Endothelial cell of umbilical vein (primary cell): ENCODE results near the gene CLDN15. TPM values are rescaled to one million over a fixed set of nuclear protein-coding genes. Genes with fewer than 3 reads are reported as not detected.

Experiments
- Bru-seq: library from RNA; stranded (reverse); fragments of 400-500 nt; gene quantifications from one replicate; lab custom pipeline; 2021; lab: Mats Ljungman, UMichigan
- BruChase-seq, 2 experiments: library from RNA; stranded (reverse); fragments of 400-500 nt; gene quantifications; one replicate each; lab custom pipeline; 2021; lab: Mats Ljungman, UMichigan
- BruUV-seq: library from RNA; stranded (reverse); fragments of 400-500 nt; replicated peaks from 2 replicates; lab custom pipeline; 2021; lab: Mats Ljungman, UMichigan
- CTCF ChIA-PET: fragments of 300-600, 350-600 bp; sonication (Branson Sonifier 250); formaldehyde crosslinking; loops from one replicate; lab custom pipeline; 2021; ENCODE audit warnings: antibody characterized with exemption, inconsistent platforms; lab: Charles Lee
- POLR2A ChIA-PET: fragments of 300-600, 350-600 bp; sonication (Branson Sonifier 250); formaldehyde crosslinking; loops from one replicate; lab custom pipeline; 2021; ENCODE audit warnings: antibody characterized with exemption, inconsistent platforms; lab: Charles Lee
- DNase-seq: peaks from one replicate; pipeline ENCODE4 v3.0.0-alpha.2; 2011; ENCODE audit warnings: low read depth, low spot score
- FAIRE-seq: peaks from 2 replicates; lab custom pipeline; 2011; peaks lifted over from hg19 to GRCh38; lab: Jason Lieb, UNC
- H2AFZ ChIP-seq: 2 replicates; pipeline ENCODE4 v1.6.0; 2012; ENCODE audit warnings: low read depth, low read length, control low read depth, inconsistent platforms
- H3K27ac ChIP-seq: 2 replicates; pipeline ENCODE4 v1.5.1; 2011; ENCODE audit warnings: low read depth, mild to moderate bottlenecking, control low read depth, low read length, moderate library complexity; ENCODE audit not compliant: insufficient read depth
- H3K27me3 ChIP-seq, 2 experiments: 2 replicates each; pipeline versions ENCODE4 v1.6.0 to v1.6.1; 2011; ENCODE audit warnings: low read length in 2 of 2, mixed read lengths in 1 of 2; ENCODE audit not compliant: control insufficient read depth in 2 of 2, insufficient read depth in 2 of 2
- H3K36me3 ChIP-seq, 2 experiments: 2 replicates in 1 of 2; 3 replicates in 1 of 2; pipeline ENCODE4 v1.5.1; 2011; ENCODE audit warnings: low read length in 2 of 2, mild to moderate bottlenecking in 1 of 2, moderate library complexity in 1 of 2; ENCODE audit not compliant: control insufficient read depth in 2 of 2, insufficient read depth in 2 of 2; ENCODE audit errors: extremely low read depth in 1 of 2
- H3K4me1 ChIP-seq: 3 replicates; pipeline ENCODE4 v1.5.1; 2011; ENCODE audit warnings: mild to moderate bottlenecking, low read length; ENCODE audit not compliant: control insufficient read depth, insufficient read depth; ENCODE audit errors: extremely low read depth
- H3K4me2 ChIP-seq: 2 replicates; pipeline ENCODE4 v1.6.1; 2011; ENCODE audit warnings: low read length, control low read depth, mixed read lengths; ENCODE audit not compliant: insufficient read depth
- H3K4me3 ChIP-seq, 3 experiments: fragments of 200-600 bp in 1 of 3; sonication (generic), shearing (Covaris generic) in 1 of 3; replicated peaks in 1 of 3; 2 replicates each; pipeline ENCODE4 v1.5.1; 2011 to 2016; ENCODE audit warnings: control low read depth in 3 of 3, low read length in 3 of 3, mild to moderate bottlenecking in 2 of 3, inconsistent platforms in 1 of 3, low read depth in 1 of 3, moderate library complexity in 1 of 3; ENCODE audit not compliant: insufficient read depth in 1 of 3
- H3K79me2 ChIP-seq: 2 replicates; pipeline ENCODE4 v1.6.0; 2012; ENCODE audit warnings: low read length, inconsistent platforms; ENCODE audit not compliant: control insufficient read depth, insufficient read depth
- H3K9ac ChIP-seq: replicated peaks from 2 replicates; pipeline ENCODE3; 2011; ENCODE audit warnings: low read length, control low read depth; ENCODE audit not compliant: insufficient read depth; ENCODE audit errors: extremely low read depth
- H3K9me1 ChIP-seq: replicated peaks from 3 replicates; pipeline ENCODE4 v1.6.0; 2011; ENCODE audit warnings: mild to moderate bottlenecking, low read length; ENCODE audit not compliant: control insufficient read depth, insufficient read depth; ENCODE audit errors: extremely low read depth
- H3K9me3 ChIP-seq: replicated peaks from 2 replicates; pipeline ENCODE4 v1.5.1; 2012; ENCODE audit warnings: low read length, inconsistent platforms; ENCODE audit not compliant: control insufficient read depth, insufficient read depth
- H4K20me1 ChIP-seq: replicated peaks from 2 replicates; pipeline ENCODE3; 2011; ENCODE audit warnings: mild to moderate bottlenecking, low read length; ENCODE audit not compliant: control insufficient read depth, insufficient read depth; ENCODE audit errors: extremely low read depth
- CTCF ChIP-seq, 2 donors: IDR thresholded peaks; 1 replicate in 1 of 2; 2 replicates in 1 of 2; pipeline ENCODE4 v1.5.1; 2011; ENCODE audit warnings: low read length in 2 of 2, mild to moderate bottlenecking in 2 of 2, moderate library complexity in 2 of 2, control low read depth in 1 of 2, inconsistent platforms in 1 of 2, low read depth in 1 of 2; ENCODE audit not compliant: insufficient read depth in 1 of 2; ENCODE audit errors: extremely low read depth in 1 of 2
- EZH2 ChIP-seq: IDR thresholded peaks from 2 replicates; pipeline ENCODE4 v1.6.1; 2012; ENCODE audit warnings: borderline replicate concordance, low read depth, mild to moderate bottlenecking, moderate library complexity, low read length, inconsistent platforms; ENCODE audit not compliant: severe bottlenecking
- FOS ChIP-seq: IDR thresholded peaks from 2 replicates; pipeline ENCODE4 v1.6.1; 2011; ENCODE audit warnings: mild to moderate bottlenecking, low read length, moderate library complexity, borderline replicate concordance; ENCODE audit not compliant: insufficient read depth
- GATA2 ChIP-seq: IDR thresholded peaks from 2 replicates; pipeline ENCODE4 v1.7.0; 2011; ENCODE audit warnings: low read depth, mild to moderate bottlenecking, moderate library complexity, mixed read lengths, low read length; ENCODE audit not compliant: insufficient read length, insufficient read depth
- JUN ChIP-seq: IDR thresholded peaks from 2 replicates; pipeline ENCODE4 v1.6.1; 2011; ENCODE audit warnings: borderline replicate concordance, low read depth; ENCODE audit not compliant: insufficient read length, insufficient read depth
- MYC ChIP-seq: IDR thresholded peaks from one replicate; pipeline ENCODE4 v1.6.1; 2011; ENCODE audit warnings: mild to moderate bottlenecking, low read depth, low read length
- POLR2A ChIP-seq: IDR thresholded peaks from 2 replicates; pipeline ENCODE4 v1.6.1; 2012; ENCODE audit warnings: low read depth, mild to moderate bottlenecking, control low read depth, low read length
- POLR2AphosphoS5 ChIP-seq: IDR thresholded peaks from 2 replicates; pipeline ENCODE4 v1.6.1; 2012; ENCODE audit warnings: low read depth, mild to moderate bottlenecking, control low read depth, low read length, moderate library complexity; ENCODE audit not compliant: insufficient read depth
- dilution Hi-C: fragments of 300-500 bp; cut with MboI; formaldehyde crosslinking; loops from one replicate; pipeline ENCODE4 v1.15.0; 2019; ENCODE audit warnings: low sequenced_read_pairs; ENCODE audit not compliant: extremely low pct_ligation_motif_present
- intact Hi-C: fragments of 100-400 bp; cut with micrococcal nuclease; formaldehyde crosslinking; loops from one replicate; pipeline ENCODE4 v1.10.0; 2022
- long read RNA-seq: library from polyadenylated mRNA; stranded (forward); transcript quantifications from one replicate; pipeline ENCODE4 v2.0.0, GENCODE V29; 2021
- polyA minus RNA-seq, 3 experiments: library from RNA; depleted of rRNA, polyadenylated mRNA; stranded (reverse); fragments of >200 nt; gene quantifications; 1 replicate in 1 of 3; 2 replicates in 2 of 3; pipeline ENCODE4 v1.2.3, GENCODE V29; 2011
- polyA plus RNA-seq, 4 experiments: library from polyadenylated mRNA; depleted of rRNA in 3 of 4; stranded (reverse) in 3 of 4; unstranded in 1 of 4; fragments of >200 nt; gene quantifications; 2 replicates each; pipeline versions ENCODE4 v1.2.1 to v1.2.3, GENCODE V29; 2011 to 2012; ENCODE audit warnings: missing spikeins in 1 of 4
- total RNA-seq: library from RNA; stranded (reverse); gene quantifications from 2 replicates; pipeline ENCODE4 v1.2.3, GENCODE V29; 2021
- TF ChIP-seq, protein P1 (sequence below): IDR thresholded peaks from 2 replicates; pipeline ENCODE4 v1.6.1; 2011; ENCODE audit not compliant: insufficient read depth, insufficient read length

Gene CLDN15
- total RNA-seq (9.3 and 11.3 TPM in 2 replicates), polyA plus RNA-seq (17.7 and 21.1 TPM in 2 replicates), polyA minus RNA-seq (10.3 and 15.8 TPM in 2 replicates), Bru-seq, nascent RNA (percentile 47 among the genes with signal in this experiment), BruChase-seq, experiment 1, labeled RNA remaining after a 6-hour chase (percentile 85 among the genes with signal in this experiment), BruChase-seq, experiment 2, labeled RNA remaining after a 2-hour chase (percentile 73 among the genes with signal in this experiment)
- 6.1 and 7.9 TPM in 2 replicates for polyA plus RNA-seq (2011; cell fraction: cytosol; rRNA removed)
- polyA plus RNA-seq (2011; cell fraction: nucleus; rRNA removed), result 54.8 and 59.4 TPM in 2 replicates
- 4.2 and 4.5 TPM in 2 replicates for polyA plus RNA-seq (2012)
- 3.2 TPM for polyA minus RNA-seq (2011; cell fraction: cytosol; rRNA and poly(A)+ RNA removed)
- 15.7 TPM in 2 replicates for polyA minus RNA-seq (2011; cell fraction: nucleus; rRNA and poly(A)+ RNA removed)
- long read RNA-seq, partial matches to known transcripts, result 6 of 15 reads
- long read RNA-seq, other reads (novel, unspliced or antisense), result 7 of 15 reads

- ChIA-PET POLR2A (interaction anchor here (0.6 to 1.1 kb wide), 2 partner anchors 9 to 546 kb away, joined by 3 to 4 read pairs; no protein-coding TSS in a partner anchor), CTCF (interaction anchor here (1.1 to 3.5 kb wide), 8 partner anchors 9 to 343 kb away, joined by 3 to 23 read pairs (median 9); partner anchors contain the start of genes PLOD3 and ZNHIT1)
- dilution Hi-C loops, result no loop called here
- H3K27me3 ChIP-seq, result no peaks in the 10 kb centered on the region
- H3K4me3 ChIP-seq, result no peak within 1 kb of the TSS
- no peak within 1 kb of the TSS for H3K4me2 ChIP-seq
- H4K20me1 ChIP-seq, result no peaks in the 10 kb centered on the region
- peaks cover 5% of the 10 kb centered on the region for H3K79me2 ChIP-seq
- H2AFZ ChIP-seq, result no peak within 1 kb of the TSS
- no peaks in the 10 kb centered on the region for H3K9me1 ChIP-seq
- H3K27ac ChIP-seq, result peak within 1 kb of the TSS; percentile 36
- FAIRE-seq, result peak; percentile 68
- H3K4me1 ChIP-seq, result peaks cover 27% of the 10 kb centered on the region
- TF ChIP-seq FOS (no peak), JUN (no peak)
- H3K9ac ChIP-seq, result peak within 1 kb of the TSS; percentile 6
- intact Hi-C loops, result loop anchor here (5.0 kb wide), 1 partner anchor 45 kb away; no protein-coding TSS in a partner anchor
- DNase-seq, result peak; percentile 51
- no peaks in the 10 kb centered on the region for H3K9me3 ChIP-seq
- BruUV-seq, result no TSS peak
- H3K36me3 ChIP-seq, result peaks cover 0 to 16% of the 10 kb centered on the region in 2 experiments
Measured at GRCh38 chr7:101237206-101238067, at the start of gene CLDN15. TSS of gene CLDN15 (minus strand) at chr7:101237802. CDS start at chr7:101237581, 221 bp downstream.

GRCh38 chr7:101287032-101287431 lies 49.4 kb upstream of the CLDN15 start:
- FAIRE-seq (no peak), DNase-seq (no peak)
- ChIA-PET POLR2A (no interaction called here), CTCF (interaction anchor here (2.3 kb wide), 1 partner anchor 143 kb away, joined by 15 read pairs; no protein-coding TSS in a partner anchor)
- Histone ChIP-seq H3K4me2 (no peak overlapping the region), H3K4me1 (no peaks in the 10 kb centered on the region), H2AFZ (no peak overlapping the region), H3K9ac (no peak overlapping the region), H3K27me3 (peaks cover 7 to 9% of the 10 kb centered on the region in 2 experiments), H3K9me1 (no peaks in the 10 kb centered on the region), H3K9me3 (no peaks in the 10 kb centered on the region), H3K79me2 (no peaks in the 10 kb centered on the region), H3K36me3 (no peaks in the 10 kb centered on the region), H3K27ac (no peak overlapping the region), H3K4me3 (no peak overlapping the region), H4K20me1 (no peaks in the 10 kb centered on the region)
- intact Hi-C loops (no loop called here), dilution Hi-C loops (no loop called here)
- TF ChIP-seq EZH2 (no peak), POLR2AphosphoS5 (no peak), CTCF (IDR thresholded peaks at IDR 0.05; ENCODE audit: extremely low read depth in 1 of 2, insufficient read depth in 1 of 2, low read depth in 1 of 2, low read length in 2 of 2) (no peak), POLR2A (no peak), FOS (no peak), GATA2 (no peak), JUN (no peak), MYC (no peak)
- TF ChIP-seq, protein P1, sequence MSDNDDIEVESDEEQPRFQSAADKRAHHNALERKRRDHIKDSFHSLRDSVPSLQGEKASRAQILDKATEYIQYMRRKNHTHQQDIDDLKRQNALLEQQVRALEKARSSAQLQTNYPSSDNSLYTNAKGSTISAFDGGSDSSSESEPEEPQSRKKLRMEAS, result no peak
- BruUV-seq, result no TSS peak
